Ovary (tissue), 9 donors: ENCODE data around the gene NUDT16L1. TPM values are rescaled to one million over a fixed set of nuclear protein-coding genes. Genes with fewer than 3 reads are reported as not detected.

ENCODE experiments used
- DNase-seq, 5 donors: peaks; one replicate each; pipeline ENCODE4 v3.0.0-alpha.2; 2019 to 2020
- H3K27ac ChIP-seq, 2 donors: fragments of 200-600 bp; one replicate each; pipeline versions ENCODE4 v1.5.1 to v1.8.0; 2019 to 2022
- H3K27me3 ChIP-seq: fragments of 200-600 bp; one replicate; pipeline ENCODE4 v1.8.0; 2022
- H3K36me3 ChIP-seq: fragments of 200-600 bp; sonication (generic); one replicate; pipeline ENCODE4 v1.5.1; 2019
- H3K4me1 ChIP-seq: one replicate; pipeline ENCODE4 v1.8.1; 2013; ENCODE audit warnings: mild to moderate bottlenecking, moderate library complexity; ENCODE audit not compliant: insufficient read depth
- H3K4me3 ChIP-seq: fragments of 200-600 bp; sonication (generic); one replicate; pipeline ENCODE4 v1.5.1; 2017
- H3K9me3 ChIP-seq, 2 donors: fragments of 200-600 bp in 1 of 2; sonication (generic) in 1 of 2; one replicate each; pipeline versions ENCODE4 v1.5.1 to v1.8.1; 2013 to 2019; ENCODE audit warnings: mild to moderate bottlenecking in 1 of 2, moderate library complexity in 1 of 2
- EP300 ChIP-seq: sonication (generic); formaldehyde crosslinking; IDR thresholded peaks from one replicate; pipeline ENCODE4 v1.6.1; 2017; ENCODE audit warnings: antibody characterized with exemption
- POLR2A ChIP-seq: fragments of 450-650 bp; IDR thresholded peaks from one replicate; pipeline ENCODE4 v1.6.1; 2017; ENCODE audit warnings: antibody characterized with exemption, mild to moderate bottlenecking, moderate library complexity
- WGBS, 3 donors: extraction: QIAGEN DNeasy Blood & Tissue Kit in 1 of 3; methylation state at CpG; one replicate each; pipeline versions ENCODE4 v1.1.5 to v1.1.7; 2013 to 2017; 5-methylcytosine and 5-hydroxymethylcytosine counted together
- intact Hi-C, 4 donors: fragments of 100-400 bp; cut with DNase I; formaldehyde crosslinking; loops; one replicate each; pipeline versions ENCODE4 v1.11.0 to v1.15.1; 2022 to 2023
- polyA plus RNA-seq, 2 donors: library from polyadenylated mRNA; stranded (reverse); fragments of 200-250 nt in 1 of 2; fragments of 350-450 nt in 1 of 2; fragmentation: Illumina TruSeq in 1 of 2; extraction: RNeasy Lipid Tissue Mini Kit (QIAGEN cat#74804) in 1 of 2; gene quantifications; one replicate each; pipeline ENCODE4 v1.2.3, GENCODE V29; 2013 to 2014
- total RNA-seq, 7 donors: library from RNA; depleted of rRNA in 2 of 7; stranded (reverse); fragments of >200 nt in 2 of 7; fragmentation: NEBNext Ultra II Directional in 3 of 7; extraction: Animal tissue kit (Norgen Biotek cat#: 25700) in 3 of 7; gene quantifications; one replicate each; pipeline versions ENCODE4 v1.1.0 to v1.2.4, GENCODE V29; 2016 to 2023
- TF ChIP-seq, protein P1 (sequence below), 3 donors: fragments of 450-650 bp in 2 of 3; fragments of 200-600 bp in 1 of 3; IDR thresholded peaks; one replicate each; pipeline versions ENCODE4 v1.5.1 to v1.8.0; 2016 to 2022; ENCODE audit warnings: antibody characterized with exemption in 3 of 3, mild to moderate bottlenecking in 1 of 3
- donor health status: DM: no; HTN: no; CAD: no; lungs with moderate emphysema.
- donor health status: DM: no; HTN: no; CAD: no.
- donor health status: Bipolar disorder and iron deficiency.
- donor health status: DM: yes; HTN: yes; CAD: no.
- donor health status: DM: no; HTN: no; CAD: no.
- donor health status: DM: yes; HTN: yes; CAD: no.

The NUDT16L1 gene
- total and polyA plus RNA-seq, 9 donors, result 8.1 to 33.6 (median 28.0) TPM

DNA sequence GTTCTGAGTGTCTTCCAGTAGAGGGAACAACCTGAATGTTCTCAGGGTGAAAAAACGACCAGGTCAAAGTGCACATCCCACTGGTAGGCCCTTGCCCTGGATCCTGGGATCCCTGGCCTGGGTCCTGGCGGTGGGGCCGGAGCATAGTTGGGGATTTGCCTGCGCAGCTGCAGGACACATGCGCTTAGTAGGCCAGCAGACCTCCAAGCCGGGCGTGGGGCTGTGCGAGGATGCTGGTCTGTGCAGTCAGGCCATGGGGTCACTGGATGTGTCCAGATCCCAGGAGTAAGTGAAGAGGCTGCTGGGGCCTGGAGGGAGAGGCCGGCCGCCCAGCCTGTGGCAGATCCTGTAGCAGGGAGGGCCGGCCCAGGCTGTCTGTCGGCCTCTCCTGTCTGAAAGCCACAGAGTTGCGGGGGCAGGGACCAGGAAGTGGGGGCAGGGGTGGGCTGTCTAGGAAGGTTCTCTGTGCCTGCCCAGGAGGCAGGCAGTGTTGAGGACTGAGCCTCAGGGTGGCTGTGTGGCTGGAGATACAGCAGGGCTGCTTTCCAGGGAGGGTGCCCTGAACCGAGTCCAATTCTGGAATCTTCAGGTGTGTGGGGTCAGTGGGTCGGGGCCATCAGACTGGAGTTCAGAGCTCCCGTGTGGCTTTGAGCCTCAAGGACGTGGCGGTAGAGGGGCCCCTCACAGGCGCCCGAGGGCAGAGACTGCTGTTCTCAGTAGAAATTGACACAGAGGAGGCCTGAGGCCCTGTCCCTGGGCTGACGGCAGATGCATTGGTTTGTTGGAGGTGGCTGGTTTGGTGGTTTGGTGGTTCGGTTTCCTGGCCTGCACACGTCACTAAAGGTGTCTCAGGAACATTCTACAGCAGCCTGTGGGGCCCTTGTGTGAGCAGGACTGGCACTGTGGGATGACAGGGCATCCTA lies 17.2 kb upstream of the NUDT16L1 start:
- Histone ChIP-seq H3K27me3 (no peaks in the 10 kb centered on the region), H3K36me3 (no peaks in the 10 kb centered on the region), H3K4me1 (peaks cover 5% of the 10 kb centered on the region), H3K4me3 (no peak overlapping the region), H3K9me3 (no peaks in the 10 kb centered on the region), H3K27ac (peak overlapping the region in 1 of 2 donors; percentile 24)
- WGBS, 3 donors, result 74 to 80% (median 74%) methylated on average over 23 of the region's 23 CpGs
- peak in 2 of 5 donors; percentile 35 to 41 for DNase-seq
- intact Hi-C loops, result no loop called here
- no peak for TF ChIP-seq EP300
- TF ChIP-seq, protein P1, sequence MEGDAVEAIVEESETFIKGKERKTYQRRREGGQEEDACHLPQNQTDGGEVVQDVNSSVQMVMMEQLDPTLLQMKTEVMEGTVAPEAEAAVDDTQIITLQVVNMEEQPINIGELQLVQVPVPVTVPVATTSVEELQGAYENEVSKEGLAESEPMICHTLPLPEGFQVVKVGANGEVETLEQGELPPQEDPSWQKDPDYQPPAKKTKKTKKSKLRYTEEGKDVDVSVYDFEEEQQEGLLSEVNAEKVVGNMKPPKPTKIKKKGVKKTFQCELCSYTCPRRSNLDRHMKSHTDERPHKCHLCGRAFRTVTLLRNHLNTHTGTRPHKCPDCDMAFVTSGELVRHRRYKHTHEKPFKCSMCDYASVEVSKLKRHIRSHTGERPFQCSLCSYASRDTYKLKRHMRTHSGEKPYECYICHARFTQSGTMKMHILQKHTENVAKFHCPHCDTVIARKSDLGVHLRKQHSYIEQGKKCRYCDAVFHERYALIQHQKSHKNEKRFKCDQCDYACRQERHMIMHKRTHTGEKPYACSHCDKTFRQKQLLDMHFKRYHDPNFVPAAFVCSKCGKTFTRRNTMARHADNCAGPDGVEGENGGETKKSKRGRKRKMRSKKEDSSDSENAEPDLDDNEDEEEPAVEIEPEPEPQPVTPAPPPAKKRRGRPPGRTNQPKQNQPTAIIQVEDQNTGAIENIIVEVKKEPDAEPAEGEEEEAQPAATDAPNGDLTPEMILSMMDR (IDR thresholded peaks at IDR 0.05), result no peak
- TF ChIP-seq POLR2A, result no peak

DNA sequence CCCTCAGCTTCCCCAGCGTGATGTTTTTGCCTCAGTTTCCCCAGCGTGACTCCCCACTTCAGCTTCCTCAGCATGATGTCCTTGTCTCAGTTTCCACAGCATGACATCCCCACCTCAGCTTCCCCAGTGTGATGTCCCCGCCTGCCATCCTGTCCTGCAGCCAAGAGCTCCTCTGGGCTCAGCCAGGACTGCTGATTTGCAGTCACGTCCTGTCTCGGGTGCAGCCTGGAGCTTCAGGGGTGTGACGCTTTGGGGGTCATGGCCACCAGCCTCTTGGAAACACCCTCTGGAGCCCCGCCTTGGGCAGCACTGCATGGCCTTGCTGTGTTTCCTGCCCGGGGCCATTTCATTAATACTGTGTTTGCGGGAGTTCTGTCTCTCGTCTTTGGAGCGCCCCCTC lies 16.5 kb upstream of the NUDT16L1 start:
- Histone ChIP-seq H3K27ac (no peak overlapping the region), H3K36me3 (no peaks in the 10 kb centered on the region), H3K27me3 (no peaks in the 10 kb centered on the region), H3K9me3 (no peaks in the 10 kb centered on the region), H3K4me1 (peaks cover 5% of the 10 kb centered on the region), H3K4me3 (no peak overlapping the region)
- intact Hi-C loops, result no loop called here
- TF ChIP-seq, protein P1 (IDR thresholded peaks at IDR 0.05), result no peak
- TF ChIP-seq EP300, result no peak
- TF ChIP-seq POLR2A, result no peak
- peak in 2 of 5 donors; percentile 38 to 63 for DNase-seq
- WGBS, 3 donors, result 52 to 67% (median 59%) methylated on average over 11 of the region's 11 CpGs

DNA sequence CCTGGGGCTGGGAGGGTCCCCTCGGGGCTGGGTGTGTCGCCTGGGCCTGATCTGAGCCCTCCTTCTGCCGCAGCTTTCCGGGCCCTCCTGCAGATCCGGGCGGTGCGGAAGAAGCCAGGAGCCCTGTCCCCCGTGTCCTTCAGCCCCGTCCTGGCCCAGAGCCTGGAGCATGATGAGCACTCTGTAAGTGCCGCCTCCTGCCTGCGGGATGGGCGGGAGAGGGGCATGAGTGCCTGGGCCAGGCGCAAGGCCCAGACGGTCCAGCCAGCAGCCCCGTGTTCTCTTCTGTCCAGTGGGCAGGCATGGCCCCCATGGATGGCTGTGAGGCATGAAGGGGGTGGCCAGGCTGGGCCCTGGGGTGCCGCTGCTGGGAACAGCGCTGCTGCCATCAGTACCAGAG lies 16.0 kb upstream of the NUDT16L1 start:
- Histone ChIP-seq H3K4me1 (peaks cover 5% of the 10 kb centered on the region), H3K36me3 (no peaks in the 10 kb centered on the region), H3K9me3 (no peaks in the 10 kb centered on the region), H3K4me3 (no peak overlapping the region), H3K27me3 (no peaks in the 10 kb centered on the region), H3K27ac (no peak overlapping the region)
- TF ChIP-seq EP300 (no peak), POLR2A (no peak)
- TF ChIP-seq, protein P1 (IDR thresholded peaks at IDR 0.05), result no peak
- intact Hi-C loops, result no loop called here
- DNase-seq, result peak in 2 of 5 donors; percentile 41 to 51
- 71 to 82% (median 80%) methylated on average over 17 of the region's 17 CpGs for WGBS, 3 donors

DNA sequence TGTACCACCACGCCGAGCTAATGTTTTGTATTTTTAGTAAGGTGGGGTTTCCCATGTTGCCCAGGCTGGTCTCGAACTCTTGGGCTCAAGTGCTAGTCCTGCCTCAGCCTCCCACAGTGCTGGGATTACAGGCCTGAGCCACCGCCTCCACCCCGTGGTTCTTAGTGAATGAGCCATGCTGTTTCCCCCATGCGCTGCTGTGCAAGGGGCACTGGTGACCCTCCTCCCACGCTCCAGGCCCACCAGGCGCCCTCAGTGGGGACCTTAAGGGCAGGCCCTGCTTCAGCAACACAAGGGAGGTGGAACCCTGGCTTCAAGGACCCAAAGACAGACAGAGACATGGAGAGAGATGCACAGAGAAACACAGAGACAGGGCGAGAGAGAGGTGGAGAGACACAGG lies 15.4 kb upstream of the NUDT16L1 start:
- DNase-seq, result peak in 1 of 5 donors; percentile 22
- Histone ChIP-seq H3K27me3 (no peaks in the 10 kb centered on the region), H3K4me3 (no peak overlapping the region), H3K4me1 (peaks cover 5% of the 10 kb centered on the region), H3K9me3 (no peaks in the 10 kb centered on the region), H3K36me3 (no peaks in the 10 kb centered on the region), H3K27ac (no peak overlapping the region)
- 92 to 94% (median 93%) methylated on average over 9 of the region's 9 CpGs for WGBS, 3 donors
- intact Hi-C loops, result no loop called here
- TF ChIP-seq, protein P1 (IDR thresholded peaks at IDR 0.05), result no peak
- no peak for TF ChIP-seq EP300
- TF ChIP-seq POLR2A, result no peak
